ENCODE measurements around the gene MYADML2. TPM values are rescaled to one million over a fixed set of nuclear protein-coding genes. Genes with fewer than 3 reads are reported as not detected.

Gene MYADML2
- total RNA-seq, 4 donors from 2014 or later: not detected

- peaks cover 0 to 44% (median 0%) of the 10 kb centered on the region in 3 donors for H3K36me3 ChIP-seq
- H3K27ac ChIP-seq: no peak overlapping the region
- TF ChIP-seq, protein P1, sequence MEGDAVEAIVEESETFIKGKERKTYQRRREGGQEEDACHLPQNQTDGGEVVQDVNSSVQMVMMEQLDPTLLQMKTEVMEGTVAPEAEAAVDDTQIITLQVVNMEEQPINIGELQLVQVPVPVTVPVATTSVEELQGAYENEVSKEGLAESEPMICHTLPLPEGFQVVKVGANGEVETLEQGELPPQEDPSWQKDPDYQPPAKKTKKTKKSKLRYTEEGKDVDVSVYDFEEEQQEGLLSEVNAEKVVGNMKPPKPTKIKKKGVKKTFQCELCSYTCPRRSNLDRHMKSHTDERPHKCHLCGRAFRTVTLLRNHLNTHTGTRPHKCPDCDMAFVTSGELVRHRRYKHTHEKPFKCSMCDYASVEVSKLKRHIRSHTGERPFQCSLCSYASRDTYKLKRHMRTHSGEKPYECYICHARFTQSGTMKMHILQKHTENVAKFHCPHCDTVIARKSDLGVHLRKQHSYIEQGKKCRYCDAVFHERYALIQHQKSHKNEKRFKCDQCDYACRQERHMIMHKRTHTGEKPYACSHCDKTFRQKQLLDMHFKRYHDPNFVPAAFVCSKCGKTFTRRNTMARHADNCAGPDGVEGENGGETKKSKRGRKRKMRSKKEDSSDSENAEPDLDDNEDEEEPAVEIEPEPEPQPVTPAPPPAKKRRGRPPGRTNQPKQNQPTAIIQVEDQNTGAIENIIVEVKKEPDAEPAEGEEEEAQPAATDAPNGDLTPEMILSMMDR (IDR thresholded peaks at IDR 0.05): no peak
- no peak for TF ChIP-seq POLR2A (IDR thresholded peaks at IDR 0.05)
- no peak for DNase-seq
- no peaks in the 10 kb centered on the region for H3K27me3 ChIP-seq
- H3K4me1 ChIP-seq: peaks cover 19 to 44% (median 22%) of the 10 kb centered on the region in 3 donors
- intact Hi-C loops (cut with DNase I): no loop called here
- WGBS, 2 donors: 92 to 93% methylated on average over 12 to 14 of the region's 37 CpGs
- H3K4me3 ChIP-seq: no peak overlapping the region
- no peaks in the 10 kb centered on the region for H3K9me3 ChIP-seq
These were observed 46.9 kb upstream of the MYADML2 start for GRCh38 chr17:81993729-81994592.

- DNase-seq: no peak
- TF ChIP-seq, protein P1 (IDR thresholded peaks at IDR 0.05): no peak
- no peak for TF ChIP-seq POLR2A (IDR thresholded peaks at IDR 0.05)
- H3K4me3 ChIP-seq: peak overlapping the region in 3 of 4 donors; percentile 4 to 51 (median 17)
- H3K36me3 ChIP-seq: peaks cover 0 to 53% (median 0%) of the 10 kb centered on the region in 3 donors
- no peaks in the 10 kb centered on the region for H3K9me3 ChIP-seq
- 38 to 53% methylated on average over 9 of the region's 31 CpGs for WGBS, 2 donors
- peaks cover 19 to 45% (median 22%) of the 10 kb centered on the region in 3 donors for H3K4me1 ChIP-seq
- H3K27me3 ChIP-seq: no peaks in the 10 kb centered on the region
- intact Hi-C loops (cut with DNase I): no loop called here
- H3K27ac ChIP-seq: peak overlapping the region; percentile 56 to 82 (median 69)
These were observed 45.5 kb upstream of the MYADML2 start for GRCh38 chr17:81992306-81993102.

DNA sequence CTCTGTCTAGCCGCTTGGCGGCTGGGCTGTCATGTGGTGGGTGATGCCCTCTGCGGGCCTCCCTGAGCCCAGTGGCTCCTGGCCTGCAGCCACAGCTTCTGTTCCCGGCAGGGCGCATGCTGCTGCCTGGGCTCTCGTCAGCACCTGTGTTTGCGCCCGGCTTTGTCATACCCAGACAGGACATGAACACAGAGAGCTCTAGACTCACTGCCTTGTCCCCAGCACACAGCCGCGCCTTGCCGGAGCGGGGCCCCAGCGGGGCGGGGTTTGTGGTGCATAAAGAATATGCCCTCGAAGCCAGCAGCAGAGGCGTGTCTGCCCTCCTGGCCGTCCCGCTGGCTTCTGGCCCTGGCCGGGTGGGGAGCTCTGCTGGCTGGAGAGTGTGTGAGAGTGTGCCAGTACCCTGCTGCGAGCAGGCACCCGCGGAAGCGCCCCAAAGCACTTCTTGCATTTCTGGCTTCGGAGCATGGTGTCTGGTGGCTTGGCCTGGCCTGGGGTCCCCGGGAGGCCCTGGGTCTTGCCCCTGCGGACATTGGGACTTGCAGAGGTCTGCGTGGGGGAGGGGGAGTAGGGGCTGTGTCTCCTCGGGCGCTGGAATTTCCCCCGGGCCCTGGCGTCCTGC lies 44.8 kb upstream of the MYADML2 start:
- H3K27ac ChIP-seq: peak overlapping the region; percentile 56 to 82 (median 69)
- intact Hi-C loops (cut with DNase I): no loop called here
- TF ChIP-seq, protein P1 (IDR thresholded peaks at IDR 0.05): no peak
- peak in 1 of 4 donors; percentile 45 for TF ChIP-seq POLR2A (IDR thresholded peaks at IDR 0.05)
- H3K27me3 ChIP-seq: no peaks in the 10 kb centered on the region
- 20% methylated on average over 2 of the region's 31 CpGs; no CpG with 5 or more reads in 1 of the 2 donors for WGBS, 2 donors
- no peak for DNase-seq
- peak overlapping the region in 3 of 4 donors; percentile 4 to 51 (median 17) for H3K4me3 ChIP-seq
- H3K4me1 ChIP-seq: peaks cover 19 to 51% (median 22%) of the 10 kb centered on the region in 3 donors
- H3K9me3 ChIP-seq: no peaks in the 10 kb centered on the region
- H3K36me3 ChIP-seq: peaks cover 0 to 53% (median 0%) of the 10 kb centered on the region in 3 donors

- H3K27ac ChIP-seq: peak overlapping the region; percentile 56 to 82 (median 69)
- no peak for DNase-seq
- H3K4me3 ChIP-seq: peak overlapping the region in 1 of 4 donors; percentile 51
- H3K27me3 ChIP-seq: no peaks in the 10 kb centered on the region
- peaks cover 19 to 51% (median 22%) of the 10 kb centered on the region in 3 donors for H3K4me1 ChIP-seq
- 67 to 90% methylated on average over 7 to 12 of the region's 25 CpGs for WGBS, 2 donors
- H3K9me3 ChIP-seq: no peaks in the 10 kb centered on the region
- TF ChIP-seq, protein P1 (IDR thresholded peaks at IDR 0.05): no peak
- no peak for TF ChIP-seq POLR2A (IDR thresholded peaks at IDR 0.05)
- H3K36me3 ChIP-seq: peaks cover 0 to 53% (median 2%) of the 10 kb centered on the region in 3 donors
- intact Hi-C loops (cut with DNase I): no loop called here
These were observed 44.0 kb upstream of the MYADML2 start for GRCh38 chr17:81990836-81991683.
